GM12878 (cell line): ENCODE data around the gene RARA. TPM values are rescaled to one million over a fixed set of nuclear protein-coding genes. Genes with fewer than 3 reads are reported as not detected.

ENCODE experiments used
- BACH1 ChIP-seq: fragments of 450-650 bp; IDR thresholded peaks from 2 replicates; pipeline ENCODE4 v1.6.1; 2017; ENCODE audit warnings: mild to moderate bottlenecking, borderline replicate concordance
- CEBPB ChIP-seq, 2 experiments: fragments of 150-350 bp in 1 of 2; IDR thresholded peaks; 2 replicates each; pipeline ENCODE4 v1.6.1; 2012 to 2014; ENCODE audit warnings: low read depth in 2 of 2, low read length in 2 of 2, borderline replicate concordance in 1 of 2, inconsistent platforms in 1 of 2
- E2F8 ChIP-seq: fragments of 450-650 bp; IDR thresholded peaks from 2 replicates; pipeline ENCODE4 v1.6.1; 2018; ENCODE audit warnings: mild to moderate bottlenecking, low read depth, moderate library complexity; ENCODE audit not compliant: partially characterized antibody
- EP300 ChIP-seq, 2 experiments: fragments of 150-350 bp in 1 of 2; IDR thresholded peaks; 2 replicates each; pipeline ENCODE4 v1.6.1; 2011 to 2012; ENCODE audit warnings: low read depth in 2 of 2, low read length in 2 of 2, borderline replicate concordance in 1 of 2, improper control_type of control experiment in 1 of 2, inconsistent platforms in 1 of 2; ENCODE audit not compliant: control insufficient read depth in 1 of 2
- FOXK2 ChIP-seq: fragments of 450-650 bp; IDR thresholded peaks from 2 replicates; pipeline ENCODE4 v1.6.1; 2017; ENCODE audit warnings: mild to moderate bottlenecking, moderate library complexity
- GABPA ChIP-seq: IDR thresholded peaks from 2 replicates; pipeline ENCODE4 v1.6.1; 2014; ENCODE audit warnings: antibody characterized with exemption, low read depth, mild to moderate bottlenecking, inconsistent platforms
- KDM1A ChIP-seq: fragments of 200-600 bp; sonication (generic); IDR thresholded peaks from 2 replicates; pipeline ENCODE4 v1.6.1; 2016; ENCODE audit warnings: borderline replicate concordance
- MTA2 ChIP-seq: fragments of 450-650 bp; IDR thresholded peaks from 2 replicates; pipeline ENCODE4 v1.6.1; 2016; ENCODE audit warnings: low read depth, mild to moderate bottlenecking, moderate library complexity
- NBN ChIP-seq: fragments of 450-650 bp; IDR thresholded peaks from 2 replicates; pipeline ENCODE4 v1.6.1; 2016
- PBX3 ChIP-seq: IDR thresholded peaks from 2 replicates; pipeline ENCODE4 v1.6.1; 2011; ENCODE audit warnings: mild to moderate bottlenecking, low read depth, low read length, moderate library complexity; ENCODE audit not compliant: insufficient replicate concordance
- POLR2AphosphoS2 ChIP-seq: IDR thresholded peaks from 2 replicates; pipeline ENCODE4 v1.6.1; 2011; ENCODE audit warnings: low read depth, mild to moderate bottlenecking, low read length, improper control_type of control experiment, moderate library complexity
- POLR2AphosphoS5 ChIP-seq: IDR thresholded peaks from 2 replicates; pipeline ENCODE4 v1.6.1; 2011; ENCODE audit warnings: mild to moderate bottlenecking, low read length, inconsistent platforms
- PRDM15 ChIP-seq: fragments of 450-650 bp; formaldehyde crosslinking; IDR thresholded peaks from 2 replicates; pipeline ENCODE4 v1.4.0; 2020; ENCODE audit warnings: mild to moderate bottlenecking, moderate library complexity
- RCOR1 ChIP-seq: conservative IDR thresholded peaks from 2 replicates; pipeline ENCODE4 v1.6.1; 2012; ENCODE audit warnings: low read depth, low read length, improper control_type of control experiment
- TBL1XR1 ChIP-seq: IDR thresholded peaks from 2 replicates; pipeline ENCODE4 v1.6.1; 2012; ENCODE audit warnings: low read depth, low read length, improper control_type of control experiment
- ZNF622 ChIP-seq: fragments of 450-650 bp; IDR thresholded peaks from 2 replicates; pipeline ENCODE4 v1.6.1; 2017; ENCODE audit warnings: mild to moderate bottlenecking, inconsistent platforms
- polyA plus RNA-seq, 11 experiments: library from polyadenylated mRNA; depleted of rRNA in 4 of 11; unstranded in 6 of 11; stranded (reverse) in 5 of 11; fragments of >200 nt; fragmentation: Nextera tagmentation in 4 of 11; fragmentation: Illumina TruSeq in 1 of 11; extraction: Ambion mirVana in 4 of 11; extraction: Trizol in 1 of 11; gene quantifications; 1 replicate in 1 of 11; 2 replicates in 10 of 11; pipeline versions ENCODE4 v1.2.1 to v1.2.3, GENCODE V29; 2011 to 2016; ENCODE audit warnings: inconsistent platforms in 2 of 11, missing spikeins in 2 of 11, low read depth in 1 of 11
- total RNA-seq, 4 experiments: library from RNA; depleted of rRNA in 3 of 4; stranded (reverse); fragments of >200 nt in 3 of 4; fragmentation: Illumina TruSeq in 1 of 4; extraction: Trizol in 1 of 4; gene quantifications; 2 replicates each; pipeline versions ENCODE4 v1.2.1 to v1.2.3, GENCODE V29; 2013 to 2021
- TF ChIP-seq, protein P1 (sequence below): fragments of 450-650 bp; conservative IDR thresholded peaks from 2 replicates; pipeline ENCODE4 v1.6.1; 2017; ENCODE audit warnings: mild to moderate bottlenecking, moderate library complexity
- TF ChIP-seq, protein P2 (sequence below): IDR thresholded peaks from 2 replicates; pipeline ENCODE4 v1.6.1; 2012; ENCODE audit warnings: low read depth, low read length, improper control_type of control experiment

RARA gene
- total and polyA plus RNA-seq, 10 of the 15 experiments (the other 5 are each of a cell fraction or from before 2014, with no cell fraction given): 0.13 to 33.6 (median 13.6) TPM

DNA sequence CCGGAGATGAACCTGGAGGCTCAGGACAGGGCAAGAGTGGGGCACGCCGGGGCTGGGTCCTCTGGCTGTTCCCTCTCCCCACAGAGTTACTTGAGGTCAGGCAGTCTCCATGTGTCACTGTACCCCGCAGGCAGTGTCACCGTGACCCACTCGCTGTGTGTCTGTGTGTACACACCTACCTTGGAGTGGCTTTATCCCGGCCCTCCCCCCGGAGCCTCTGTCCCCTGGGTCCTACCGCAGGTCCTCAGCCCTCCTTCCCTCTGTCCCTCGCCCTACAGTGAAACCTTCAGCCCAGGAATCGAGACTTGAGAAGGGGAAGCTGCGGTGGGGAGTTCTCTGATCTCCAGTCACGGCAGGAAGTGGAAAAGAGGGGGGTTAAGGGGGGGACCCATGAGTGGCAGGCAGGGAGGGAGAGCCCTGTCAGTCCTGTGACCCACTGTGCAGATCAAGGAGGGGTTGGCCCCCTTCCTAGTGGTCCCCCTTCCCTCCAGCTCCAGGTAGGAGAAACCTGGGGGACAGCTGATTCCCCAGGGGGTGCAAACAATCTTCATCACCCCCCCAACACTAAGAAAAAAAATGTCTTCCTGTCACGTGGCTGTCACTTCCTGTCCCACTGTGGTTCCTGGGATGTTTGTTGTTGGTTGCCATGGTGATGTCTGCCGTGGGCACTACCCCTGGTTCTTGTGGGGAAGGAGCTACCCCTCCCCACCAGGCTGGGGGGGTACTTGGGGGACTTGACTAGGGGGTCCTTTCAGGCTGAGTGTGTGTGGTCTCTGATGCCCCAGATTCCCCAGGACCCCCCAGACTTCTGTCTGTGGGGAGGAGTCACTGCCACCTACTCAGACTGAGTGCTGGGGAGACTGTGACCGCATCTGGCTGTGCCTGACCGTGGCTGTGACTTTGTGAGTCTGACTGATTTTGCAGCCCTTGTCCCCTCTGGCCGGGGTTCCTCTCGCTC is 13.7 kb downstream of the RARA start (continued):
- TF ChIP-seq EP300 (IDR thresholded peaks at IDR 0.05; ENCODE audit: borderline replicate concordance in 1 of 2, control insufficient read depth in 1 of 2, low read depth in 2 of 2, low read length in 2 of 2) (peak; percentile 81 to 89), KDM1A (no peak), FOXK2 (no peak; the same call in 1 of the 2 replicates), MTA2 (peak; percentile 86), GABPA (no peak), POLR2AphosphoS5 (peak; percentile 78), RCOR1 (0 out of 2 replicates have a peak, but pooled peaks have one; percentile 50), PRDM15 (no peak), NBN (peak; percentile 97), CEBPB (IDR thresholded peaks at IDR 0.05; ENCODE audit: borderline replicate concordance in 1 of 2, low read depth in 2 of 2, low read length in 2 of 2) (no peak), POLR2AphosphoS2 (no peak; the same call in 1 of the 2 replicates), ZNF622 (no peak), PBX3 (peak; percentile 92), TBL1XR1 (peak; percentile 91), E2F8 (peak; percentile 87), BACH1 (peak; percentile 79; the same call in 1 of the 2 replicates)
- TF ChIP-seq, protein P1, sequence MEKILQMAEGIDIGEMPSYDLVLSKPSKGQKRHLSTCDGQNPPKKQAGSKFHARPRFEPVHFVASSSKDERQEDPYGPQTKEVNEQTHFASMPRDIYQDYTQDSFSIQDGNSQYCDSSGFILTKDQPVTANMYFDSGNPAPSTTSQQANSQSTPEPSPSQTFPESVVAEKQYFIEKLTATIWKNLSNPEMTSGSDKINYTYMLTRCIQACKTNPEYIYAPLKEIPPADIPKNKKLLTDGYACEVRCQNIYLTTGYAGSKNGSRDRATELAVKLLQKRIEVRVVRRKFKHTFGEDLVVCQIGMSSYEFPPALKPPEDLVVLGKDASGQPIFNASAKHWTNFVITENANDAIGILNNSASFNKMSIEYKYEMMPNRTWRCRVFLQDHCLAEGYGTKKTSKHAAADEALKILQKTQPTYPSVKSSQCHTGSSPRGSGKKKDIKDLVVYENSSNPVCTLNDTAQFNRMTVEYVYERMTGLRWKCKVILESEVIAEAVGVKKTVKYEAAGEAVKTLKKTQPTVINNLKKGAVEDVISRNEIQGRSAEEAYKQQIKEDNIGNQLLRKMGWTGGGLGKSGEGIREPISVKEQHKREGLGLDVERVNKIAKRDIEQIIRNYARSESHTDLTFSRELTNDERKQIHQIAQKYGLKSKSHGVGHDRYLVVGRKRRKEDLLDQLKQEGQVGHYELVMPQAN: peak; percentile 92
- TF ChIP-seq, protein P2, sequence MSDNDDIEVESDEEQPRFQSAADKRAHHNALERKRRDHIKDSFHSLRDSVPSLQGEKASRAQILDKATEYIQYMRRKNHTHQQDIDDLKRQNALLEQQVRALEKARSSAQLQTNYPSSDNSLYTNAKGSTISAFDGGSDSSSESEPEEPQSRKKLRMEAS: peak; percentile 26
